Neural progenitor cell (in vitro differentiated cells): Measurements from ENCODE around the gene EIF4EBP3. TPM values are rescaled to one million over a fixed set of nuclear protein-coding genes. Genes with fewer than 3 reads are reported as not detected.

Experiments
- DNase-seq: peaks from one replicate; pipeline ENCODE4 v3.0.0-alpha.2; 2016; ENCODE audit warnings: low spot score
- H2AFZ ChIP-seq: fragments of 200-600 bp; sonication (generic); replicated peaks from 2 replicates; pipeline ENCODE4 v1.6.1; 2016; ENCODE audit warnings: antibody characterized with exemption
- H3F3A ChIP-seq: fragments of 200-600 bp; sonication (generic); 2 replicates; pipeline ENCODE4 v1.6.1; 2016; ENCODE audit warnings: antibody characterized with exemption, low read depth
- H3K27ac ChIP-seq: fragments of 200-600 bp; sonication (generic); 2 replicates; pipeline ENCODE4 v1.5.1; 2016; ENCODE audit warnings: mild to moderate bottlenecking
- H3K27me3 ChIP-seq: fragments of 200-600 bp; sonication (generic); 2 replicates; pipeline ENCODE4 v1.6.1; 2016; ENCODE audit warnings: mild to moderate bottlenecking, moderate library complexity
- H3K36me3 ChIP-seq: fragments of 200-600 bp; sonication (generic); 2 replicates; pipeline ENCODE4 v1.5.1; 2016
- H3K4me1 ChIP-seq: fragments of 200-600 bp; sonication (generic); 2 replicates; pipeline ENCODE4 v1.6.1; 2016; ENCODE audit warnings: mixed run types
- H3K4me2 ChIP-seq: fragments of 200-600 bp; sonication (generic); 2 replicates; pipeline ENCODE4 v1.6.1; 2016
- H3K4me3 ChIP-seq: fragments of 200-600 bp; sonication (generic); 2 replicates; pipeline ENCODE4 v1.5.1; 2016
- H3K79me2 ChIP-seq: fragments of 200-600 bp; sonication (generic); 2 replicates; pipeline ENCODE4 v1.6.1; 2016; ENCODE audit warnings: low read depth
- H3K9ac ChIP-seq: fragments of 200-600 bp; sonication (generic); 2 replicates; pipeline ENCODE4 v1.6.1; 2016
- H3K9me3 ChIP-seq: fragments of 200-600 bp; sonication (generic); 2 replicates; pipeline ENCODE4 v1.5.1; 2016; ENCODE audit warnings: low read depth
- H4K20me1 ChIP-seq: fragments of 200-600 bp; sonication (generic); 2 replicates; pipeline ENCODE4 v1.6.1; 2016; ENCODE audit warnings: low read depth
- H3K27ac Mint-ChIP-seq: 3 replicates; pipeline ENCODE4 v1.8.0; 2021; ENCODE audit warnings: mixed read lengths
- H3K27me3 Mint-ChIP-seq: 2 replicates; pipeline ENCODE4 v1.8.0; 2022; ENCODE audit warnings: low read depth, mild to moderate bottlenecking, inconsistent platforms, moderate library complexity, mixed read lengths; ENCODE audit not compliant: insufficient read depth
- H3K36me3 Mint-ChIP-seq: 3 replicates; pipeline ENCODE4 v1.8.0; 2021; ENCODE audit warnings: mixed read lengths
- H3K4me1 Mint-ChIP-seq: 3 replicates; pipeline ENCODE4 v1.8.0; 2021; ENCODE audit warnings: mixed read lengths
- H3K4me3 Mint-ChIP-seq: 3 replicates; pipeline ENCODE4 v1.8.0; 2021; ENCODE audit warnings: mild to moderate bottlenecking, moderate library complexity, mixed read lengths
- H3K9me3 Mint-ChIP-seq: 3 replicates; pipeline ENCODE4 v1.8.0; 2020; ENCODE audit warnings: mixed read lengths
- EZH2 ChIP-seq: fragments of 200-600 bp; sonication (generic); IDR thresholded peaks from 2 replicates; pipeline ENCODE4 v1.6.1; 2017; ENCODE audit warnings: antibody characterized with exemption, mild to moderate bottlenecking, moderate library complexity
- EZH2phosphoT487 ChIP-seq: fragments of 200-600 bp; sonication (generic); IDR thresholded peaks from 2 replicates; pipeline ENCODE4 v1.6.1; 2017; ENCODE audit warnings: antibody characterized with exemption
- total RNA-seq: library from RNA; depleted of rRNA; stranded (reverse); fragments of >200 nt; gene quantifications from 2 replicates; pipeline ENCODE4 v1.2.3, GENCODE V29; 2015; ENCODE audit warnings: low replicate concordance
- TF ChIP-seq, protein P1 (sequence below): fragments of 200-600 bp; sonication (generic); IDR thresholded peaks from 2 replicates; pipeline ENCODE4 v1.5.1; 2017; ENCODE audit warnings: antibody characterized with exemption, mild to moderate bottlenecking

EIF4EBP3 gene
- total RNA-seq, 1 donor from 2014 or later, result 1.1 TPM

DNA sequence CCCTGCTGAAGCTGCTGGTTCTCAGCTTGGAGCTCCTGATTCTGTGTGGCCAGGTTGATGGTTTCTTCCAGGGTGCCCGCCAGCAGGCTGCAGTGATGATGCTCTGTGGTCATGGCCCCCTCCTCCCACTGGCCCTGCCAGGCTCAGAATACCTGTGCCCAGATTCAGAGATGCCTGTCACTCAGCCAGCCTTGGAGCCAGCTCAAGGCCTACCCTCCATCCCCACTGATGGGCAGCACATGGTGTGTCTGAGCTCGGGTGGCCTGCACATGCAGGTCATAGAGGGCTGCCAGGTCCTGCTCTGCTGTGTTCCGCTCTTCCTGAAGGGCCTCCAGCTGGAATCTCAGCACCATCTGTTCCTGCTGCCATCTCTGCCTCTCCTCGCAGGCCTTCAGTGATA, 22.6 kb downstream of the EIF4EBP3 start:
- Histone ChIP-seq H3K4me1 (peaks cover 7% of the 10 kb centered on the region), H4K20me1 (no peaks in the 10 kb centered on the region), H2AFZ (no peak overlapping the region), H3K27me3 (no peaks in the 10 kb centered on the region), H3K79me2 (peaks cover 14% of the 10 kb centered on the region), H3K27ac (no peak overlapping the region), H3K4me3 (no peak overlapping the region), H3K9ac (no peak overlapping the region), H3K9me3 (no peaks in the 10 kb centered on the region), H3F3A (no peaks in the 10 kb centered on the region), H3K36me3 (no peaks in the 10 kb centered on the region), H3K4me2 (no peak overlapping the region)
- TF ChIP-seq EZH2phosphoT487, result no peak
- TF ChIP-seq, protein P1, sequence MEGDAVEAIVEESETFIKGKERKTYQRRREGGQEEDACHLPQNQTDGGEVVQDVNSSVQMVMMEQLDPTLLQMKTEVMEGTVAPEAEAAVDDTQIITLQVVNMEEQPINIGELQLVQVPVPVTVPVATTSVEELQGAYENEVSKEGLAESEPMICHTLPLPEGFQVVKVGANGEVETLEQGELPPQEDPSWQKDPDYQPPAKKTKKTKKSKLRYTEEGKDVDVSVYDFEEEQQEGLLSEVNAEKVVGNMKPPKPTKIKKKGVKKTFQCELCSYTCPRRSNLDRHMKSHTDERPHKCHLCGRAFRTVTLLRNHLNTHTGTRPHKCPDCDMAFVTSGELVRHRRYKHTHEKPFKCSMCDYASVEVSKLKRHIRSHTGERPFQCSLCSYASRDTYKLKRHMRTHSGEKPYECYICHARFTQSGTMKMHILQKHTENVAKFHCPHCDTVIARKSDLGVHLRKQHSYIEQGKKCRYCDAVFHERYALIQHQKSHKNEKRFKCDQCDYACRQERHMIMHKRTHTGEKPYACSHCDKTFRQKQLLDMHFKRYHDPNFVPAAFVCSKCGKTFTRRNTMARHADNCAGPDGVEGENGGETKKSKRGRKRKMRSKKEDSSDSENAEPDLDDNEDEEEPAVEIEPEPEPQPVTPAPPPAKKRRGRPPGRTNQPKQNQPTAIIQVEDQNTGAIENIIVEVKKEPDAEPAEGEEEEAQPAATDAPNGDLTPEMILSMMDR, result no peak
- TF ChIP-seq EZH2, result no peak
- no peaks in the 10 kb centered on the region for H3K9me3 Mint-ChIP-seq
- H3K36me3 Mint-ChIP-seq, result peaks cover 11% of the 10 kb centered on the region
- H3K4me1 Mint-ChIP-seq, result peaks cover 8% of the 10 kb centered on the region
- no peak overlapping the region for H3K27ac Mint-ChIP-seq
- peaks cover 8% of the 10 kb centered on the region for H3K27me3 Mint-ChIP-seq
- DNase-seq, result no peak
- H3K4me3 Mint-ChIP-seq, result no peak overlapping the region

GRCh38 chr5:140570488-140570887, 23.0 kb downstream of the EIF4EBP3 start:
- peaks cover 8% of the 10 kb centered on the region for H3K27me3 Mint-ChIP-seq
- Histone ChIP-seq H3K4me3 (no peak overlapping the region), H4K20me1 (no peaks in the 10 kb centered on the region)

GRCh38 chr5:140571105-140571504, 23.6 kb downstream of the EIF4EBP3 start:
- Histone ChIP-seq H3K79me2 (peaks cover 4% of the 10 kb centered on the region), H3K27ac (no peak overlapping the region), H3K9me3 (no peaks in the 10 kb centered on the region), H4K20me1 (no peaks in the 10 kb centered on the region), H2AFZ (no peak overlapping the region), H3K4me3 (no peak overlapping the region), H3K9ac (no peak overlapping the region), H3K4me2 (no peak overlapping the region), H3F3A (no peaks in the 10 kb centered on the region), H3K27me3 (no peaks in the 10 kb centered on the region), H3K36me3 (no peaks in the 10 kb centered on the region), H3K4me1 (no peaks in the 10 kb centered on the region)
- peak overlapping the region; percentile 87 for H3K27ac Mint-ChIP-seq
- no peak for DNase-seq
- H3K36me3 Mint-ChIP-seq, result peaks cover 8% of the 10 kb centered on the region
- H3K4me1 Mint-ChIP-seq, result peaks cover under 1% of the 10 kb centered on the region
- no peaks in the 10 kb centered on the region for H3K9me3 Mint-ChIP-seq
- no peak for TF ChIP-seq EZH2phosphoT487
- TF ChIP-seq EZH2, result no peak
- TF ChIP-seq, protein P1, result no peak
- peaks cover 6% of the 10 kb centered on the region for H3K27me3 Mint-ChIP-seq
- H3K4me3 Mint-ChIP-seq, result no peak overlapping the region

More at GRCh38 chr5:140570488-140570887, 23.0 kb downstream of the EIF4EBP3 start:
- no peak overlapping the region for H3K4me2 ChIP-seq
- peaks cover 5% of the 10 kb centered on the region for H3K4me1 Mint-ChIP-seq
- no peaks in the 10 kb centered on the region for H3K9me3 Mint-ChIP-seq
- no peak for TF ChIP-seq EZH2
- no peaks in the 10 kb centered on the region for H3K36me3 ChIP-seq
- DNase-seq, result no peak
- no peak overlapping the region for H3K27ac Mint-ChIP-seq
- no peaks in the 10 kb centered on the region for H3F3A ChIP-seq
- H3K9ac ChIP-seq, result no peak overlapping the region
- H3K27me3 ChIP-seq, result no peaks in the 10 kb centered on the region
- no peak overlapping the region for H2AFZ ChIP-seq
- H3K79me2 ChIP-seq, result peaks cover 10% of the 10 kb centered on the region
- peaks cover 5% of the 10 kb centered on the region for H3K4me1 ChIP-seq
- no peak overlapping the region for H3K4me3 Mint-ChIP-seq
- H3K36me3 Mint-ChIP-seq, result peaks cover 11% of the 10 kb centered on the region
- no peaks in the 10 kb centered on the region for H3K9me3 ChIP-seq
- H3K27ac ChIP-seq, result no peak overlapping the region

DNA sequence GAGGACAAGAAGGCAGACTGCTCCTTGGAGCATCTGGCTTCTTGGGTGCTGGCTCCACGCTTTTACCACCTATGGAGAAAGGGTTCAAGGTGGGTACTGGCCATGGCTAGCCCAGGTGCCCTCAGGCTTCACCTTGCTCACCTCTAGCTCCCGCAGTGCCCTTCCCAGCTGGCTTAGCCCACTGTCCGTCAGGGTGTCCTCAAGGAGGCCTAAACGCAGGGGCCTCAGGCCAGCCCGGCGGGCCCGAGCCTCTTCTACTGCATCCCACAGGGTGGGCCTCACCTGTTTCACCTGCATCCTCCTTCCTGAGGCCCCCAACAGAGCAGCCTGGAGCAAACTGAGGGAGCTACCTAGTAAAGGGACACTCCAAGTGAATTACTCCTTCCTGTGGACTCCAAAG, 26.2 kb downstream of the EIF4EBP3 start:
- H3K4me1 Mint-ChIP-seq, result no peaks in the 10 kb centered on the region
- no peaks in the 10 kb centered on the region for H3K36me3 Mint-ChIP-seq
- Histone ChIP-seq H4K20me1 (no peaks in the 10 kb centered on the region), H3K27me3 (no peaks in the 10 kb centered on the region), H3K9ac (no peak overlapping the region), H3K9me3 (no peaks in the 10 kb centered on the region), H2AFZ (no peak overlapping the region), H3K4me2 (no peak overlapping the region), H3K4me1 (no peaks in the 10 kb centered on the region), H3K4me3 (no peak overlapping the region), H3K36me3 (no peaks in the 10 kb centered on the region), H3F3A (peaks cover 4% of the 10 kb centered on the region), H3K79me2 (no peaks in the 10 kb centered on the region), H3K27ac (no peak overlapping the region)
- TF ChIP-seq EZH2phosphoT487, result no peak
- TF ChIP-seq, protein P1, result no peak
- no peak for TF ChIP-seq EZH2
- no peak overlapping the region for H3K27ac Mint-ChIP-seq
- H3K27me3 Mint-ChIP-seq, result peaks cover 6% of the 10 kb centered on the region
- H3K4me3 Mint-ChIP-seq, result no peak overlapping the region
- no peak for DNase-seq
- H3K9me3 Mint-ChIP-seq, result no peaks in the 10 kb centered on the region
